ENCODE results near the gene BLTP1.

Gene BLTP1

GRCh38 chr4:122163767-122164166 is 11.6 kb downstream of the BLTP1 start:
- Histone ChIP-seq H3K9ac (ENCODE audit: low read length) (no peak overlapping the region), H3K27ac (ENCODE audit: low read depth, low read length) (no peak overlapping the region), H3K36me3 (ENCODE audit: control insufficient read depth in 1 of 2, insufficient read depth in 2 of 2, low read length in 2 of 2) (peaks cover 0 to 1% of the 10 kb centered on the region in 2 experiments), H3K4me1 (ENCODE audit: control insufficient read depth in 1 of 2, insufficient read depth in 2 of 2, low read length in 2 of 2) (no peaks in the 10 kb centered on the region), H2BK120ac (ENCODE audit: insufficient read depth, low read length, poor library complexity) (no peak overlapping the region), H3K79me2 (ENCODE audit: control insufficient read depth, insufficient read depth, low read length, poor library complexity) (no peaks in the 10 kb centered on the region), H3K18ac (ENCODE audit: low read length) (no peak overlapping the region), H3K4me2 (ENCODE audit: low read length) (no peak overlapping the region), H3K4ac (ENCODE audit: low read depth, low read length) (no peak overlapping the region), H2BK12ac (ENCODE audit: low read length) (no peak overlapping the region), H3K14ac (ENCODE audit: low read length) (no peak overlapping the region), H3K4me3 (ENCODE audit: low read depth, low read length) (no peak overlapping the region), H3K27me3 (ENCODE audit: insufficient read depth, low read length) (no peaks in the 10 kb centered on the region), H4K8ac (ENCODE audit: low read depth, low read length) (no peak overlapping the region), H4K12ac (ENCODE audit: low read depth, low read length) (no peak overlapping the region), H2BK5ac (ENCODE audit: low read depth, low read length, poor library complexity) (no peak overlapping the region), H2AK5ac (ENCODE audit: low read length) (no peak overlapping the region), H3K9me3 (ENCODE audit: insufficient read depth, low read depth, low read length) (no peaks in the 10 kb centered on the region), H4K91ac (ENCODE audit: low read depth, low read length) (no peak overlapping the region), H2AFZ (ENCODE audit: insufficient read depth, low read length, poor library complexity) (no peak overlapping the region), H3K23ac (ENCODE audit: low read length) (no peak overlapping the region), H3K79me1 (ENCODE audit: low read length) (no peaks in the 10 kb centered on the region)
- WGBS (ENCODE audit: extremely low coverage, insufficient coverage, insufficient read length): no CpG with 5 or more reads among the region's 1 CpG
- no peak for DNase-seq

- H3K79me2 ChIP-seq (ENCODE audit: control insufficient read depth, insufficient read depth, low read length, poor library complexity): no peaks in the 10 kb centered on the region
- H2BK5ac ChIP-seq (ENCODE audit: low read depth, low read length, poor library complexity): no peak overlapping the region
- no peak overlapping the region for H3K27ac ChIP-seq (ENCODE audit: low read depth, low read length)
- H3K4me3 ChIP-seq (ENCODE audit: low read depth, low read length): no peak overlapping the region
- H3K36me3 ChIP-seq (ENCODE audit: control insufficient read depth in 1 of 2, insufficient read depth in 2 of 2, low read length in 2 of 2): no peaks in the 10 kb centered on the region
- H3K23ac ChIP-seq (ENCODE audit: low read length): no peak overlapping the region
- no peak overlapping the region for H3K9ac ChIP-seq (ENCODE audit: low read length)
- no peaks in the 10 kb centered on the region for H3K79me1 ChIP-seq (ENCODE audit: low read length)
- no peaks in the 10 kb centered on the region for H3K9me3 ChIP-seq (ENCODE audit: insufficient read depth, low read depth, low read length)
- H2AFZ ChIP-seq (ENCODE audit: insufficient read depth, low read length, poor library complexity): no peak overlapping the region
- no CpG with 5 or more reads among the region's 4 CpGs for WGBS (ENCODE audit: extremely low coverage, insufficient coverage, insufficient read length)
- H3K27me3 ChIP-seq (ENCODE audit: insufficient read depth, low read length): no peaks in the 10 kb centered on the region
- no peak overlapping the region for H2AK5ac ChIP-seq (ENCODE audit: low read length)
- H2BK120ac ChIP-seq (ENCODE audit: insufficient read depth, low read length, poor library complexity): no peak overlapping the region
- no peaks in the 10 kb centered on the region for H3K4me1 ChIP-seq (ENCODE audit: control insufficient read depth in 1 of 2, insufficient read depth in 2 of 2, low read length in 2 of 2)
- H3K4me2 ChIP-seq (ENCODE audit: low read length): no peak overlapping the region
- H4K8ac ChIP-seq (ENCODE audit: low read depth, low read length): no peak overlapping the region
- H4K91ac ChIP-seq (ENCODE audit: low read depth, low read length): no peak overlapping the region
- no peak for DNase-seq
- H3K14ac ChIP-seq (ENCODE audit: low read length): no peak overlapping the region
- H3K4ac ChIP-seq (ENCODE audit: low read depth, low read length): no peak overlapping the region
- H3K18ac ChIP-seq (ENCODE audit: low read length): no peak overlapping the region
- H2BK12ac ChIP-seq (ENCODE audit: low read length): no peak overlapping the region
- H4K12ac ChIP-seq (ENCODE audit: low read depth, low read length): no peak overlapping the region
Measured at GRCh38 chr4:122167369-122167768, 15.2 kb downstream of the BLTP1 start.

- H3K4me1 ChIP-seq (ENCODE audit: control insufficient read depth in 1 of 2, insufficient read depth in 2 of 2, low read length in 2 of 2): no peaks in the 10 kb centered on the region
- H3K79me1 ChIP-seq (ENCODE audit: low read length): no peaks in the 10 kb centered on the region
- no peak overlapping the region for H3K4me3 ChIP-seq (ENCODE audit: low read depth, low read length)
- no peak overlapping the region for H2BK5ac ChIP-seq (ENCODE audit: low read depth, low read length, poor library complexity)
- no peak overlapping the region for H4K12ac ChIP-seq (ENCODE audit: low read depth, low read length)
- no peaks in the 10 kb centered on the region for H3K9me3 ChIP-seq (ENCODE audit: insufficient read depth, low read depth, low read length)
- H2AFZ ChIP-seq (ENCODE audit: insufficient read depth, low read length, poor library complexity): no peak overlapping the region
- no peak overlapping the region for H2BK120ac ChIP-seq (ENCODE audit: insufficient read depth, low read length, poor library complexity)
- WGBS (ENCODE audit: extremely low coverage, insufficient coverage, insufficient read length): 100% methylated on average over 1 of the region's 1 CpG
- H3K36me3 ChIP-seq (ENCODE audit: control insufficient read depth in 1 of 2, insufficient read depth in 2 of 2, low read length in 2 of 2): no peaks in the 10 kb centered on the region
- H4K91ac ChIP-seq (ENCODE audit: low read depth, low read length): no peak overlapping the region
- no peak overlapping the region for H3K23ac ChIP-seq (ENCODE audit: low read length)
- no peak overlapping the region for H3K4ac ChIP-seq (ENCODE audit: low read depth, low read length)
- H2AK5ac ChIP-seq (ENCODE audit: low read length): no peak overlapping the region
- no peak overlapping the region for H3K27ac ChIP-seq (ENCODE audit: low read depth, low read length)
- no peak overlapping the region for H3K4me2 ChIP-seq (ENCODE audit: low read length)
- no peak overlapping the region for H3K18ac ChIP-seq (ENCODE audit: low read length)
- H3K79me2 ChIP-seq (ENCODE audit: control insufficient read depth, insufficient read depth, low read length, poor library complexity): no peaks in the 10 kb centered on the region
- no peak overlapping the region for H2BK12ac ChIP-seq (ENCODE audit: low read length)
- H3K27me3 ChIP-seq (ENCODE audit: insufficient read depth, low read length): no peaks in the 10 kb centered on the region
- no peak overlapping the region for H3K9ac ChIP-seq (ENCODE audit: low read length)
- no peak overlapping the region for H4K8ac ChIP-seq (ENCODE audit: low read depth, low read length)
- H3K14ac ChIP-seq (ENCODE audit: low read length): no peak overlapping the region
- no peak for DNase-seq
Measured at GRCh38 chr4:122170775-122171174, 18.6 kb downstream of the BLTP1 start.

GRCh38 chr4:122171323-122171722 is 19.2 kb downstream of the BLTP1 start:
- H3K36me3 ChIP-seq (ENCODE audit: control insufficient read depth in 1 of 2, insufficient read depth in 2 of 2, low read length in 2 of 2): no peaks in the 10 kb centered on the region
- no peak overlapping the region for H3K18ac ChIP-seq (ENCODE audit: low read length)
- H3K4me2 ChIP-seq (ENCODE audit: low read length): no peak overlapping the region
- H3K9ac ChIP-seq (ENCODE audit: low read length): no peak overlapping the region
- no peak overlapping the region for H2BK12ac ChIP-seq (ENCODE audit: low read length)
- no peaks in the 10 kb centered on the region for H3K9me3 ChIP-seq (ENCODE audit: insufficient read depth, low read depth, low read length)
- H3K4me3 ChIP-seq (ENCODE audit: low read depth, low read length): no peak overlapping the region
- H2BK5ac ChIP-seq (ENCODE audit: low read depth, low read length, poor library complexity): no peak overlapping the region
- no peak overlapping the region for H4K8ac ChIP-seq (ENCODE audit: low read depth, low read length)
- no peak overlapping the region for H3K23ac ChIP-seq (ENCODE audit: low read length)
- H4K12ac ChIP-seq (ENCODE audit: low read depth, low read length): no peak overlapping the region
- H2AFZ ChIP-seq (ENCODE audit: insufficient read depth, low read length, poor library complexity): no peak overlapping the region
- no peak overlapping the region for H2BK120ac ChIP-seq (ENCODE audit: insufficient read depth, low read length, poor library complexity)
- no peak overlapping the region for H3K14ac ChIP-seq (ENCODE audit: low read length)
- no peak overlapping the region for H3K4ac ChIP-seq (ENCODE audit: low read depth, low read length)
- no peak overlapping the region for H3K27ac ChIP-seq (ENCODE audit: low read depth, low read length)
- H3K4me1 ChIP-seq (ENCODE audit: control insufficient read depth in 1 of 2, insufficient read depth in 2 of 2, low read length in 2 of 2): no peaks in the 10 kb centered on the region
- no peak overlapping the region for H2AK5ac ChIP-seq (ENCODE audit: low read length)
- H4K91ac ChIP-seq (ENCODE audit: low read depth, low read length): no peak overlapping the region
- no peaks in the 10 kb centered on the region for H3K27me3 ChIP-seq (ENCODE audit: insufficient read depth, low read length)
- no peak for DNase-seq
- no peaks in the 10 kb centered on the region for H3K79me2 ChIP-seq (ENCODE audit: control insufficient read depth, insufficient read depth, low read length, poor library complexity)
- no peaks in the 10 kb centered on the region for H3K79me1 ChIP-seq (ENCODE audit: low read length)

Data from trophoblast cell (in vitro differentiated cells and primary cell).